VCaP (cell line): ENCODE results near the gene ANXA2R.
"Not testable (repeated sequence)": the region's sequence is repeated elsewhere in the genome, so short reads cannot be mapped to it uniquely, and the experiment has no call there.

Experiments
- H3K27ac ChIP-seq: fragments of 450-650 bp; 2 replicates; pipeline ENCODE4 v1.5.1; 2017
- CTCF ChIP-seq: fragments of 450-650 bp; conservative IDR thresholded peaks from 2 replicates; pipeline ENCODE4 v1.5.1; 2017; ENCODE audit warnings: mild to moderate bottlenecking, moderate library complexity

The ANXA2R gene

GRCh38 chr5:43040287-43041098, at the start of gene ANXA2R:
TSS of gene ANXA2R (minus strand) at chr5:43040319. CDS start at chr5:43040046, 273 bp downstream.
- H3K27ac ChIP-seq = peak within 1 kb of the TSS; percentile 89
- peak; percentile 90 for TF ChIP-seq CTCF

- not testable (repeated sequence) for H3K27ac ChIP-seq
Observed at GRCh38 chr5:43086118-43086908, 46.2 kb upstream of the ANXA2R start.

- no peak overlapping the region for H3K27ac ChIP-seq
- no peak for TF ChIP-seq CTCF
Observed at GRCh38 chr5:43085453-43085852, 45.3 kb upstream of the ANXA2R start.

GRCh38 chr5:43084468-43084867, 44.3 kb upstream of the ANXA2R start:
- H3K27ac ChIP-seq = not testable (repeated sequence)

GRCh38 chr5:43081345-43081744, 41.2 kb upstream of the ANXA2R start:
- not testable (repeated sequence) for H3K27ac ChIP-seq

GRCh38 chr5:43078956-43079355, 38.8 kb upstream of the ANXA2R start:
- H3K27ac ChIP-seq = peak overlapping the region; percentile 84; the same call in 1 of the 2 replicates

GRCh38 chr5:43077446-43078191, 37.5 kb upstream of the ANXA2R start:
- H3K27ac ChIP-seq = peak overlapping the region; percentile 84

More at GRCh38 chr5:43078956-43079355, 38.8 kb upstream of the ANXA2R start:
- TF ChIP-seq CTCF = no peak

GRCh38 chr5:43075319-43076293, 35.5 kb upstream of the ANXA2R start:
- peak overlapping the region; percentile 84 for H3K27ac ChIP-seq
- TF ChIP-seq CTCF = no peak

GRCh38 chr5:43074987-43075318, 34.8 kb upstream of the ANXA2R start:
- peak overlapping the region; percentile 84; the same call in 1 of the 2 replicates for H3K27ac ChIP-seq
- no peak for TF ChIP-seq CTCF
